ENCODE measurements around the gene CEP57L1. TPM values are rescaled to one million over a fixed set of nuclear protein-coding genes. Genes with fewer than 3 reads are reported as not detected.
"Not testable (repeated sequence)": the region's sequence is repeated elsewhere in the genome, so short reads cannot be mapped to it uniquely, and the experiment has no call there.

Gene CEP57L1
- total and polyA plus RNA-seq, 2 experiments from 2014 or later, result 14.5 to 15.8 TPM

DNA sequence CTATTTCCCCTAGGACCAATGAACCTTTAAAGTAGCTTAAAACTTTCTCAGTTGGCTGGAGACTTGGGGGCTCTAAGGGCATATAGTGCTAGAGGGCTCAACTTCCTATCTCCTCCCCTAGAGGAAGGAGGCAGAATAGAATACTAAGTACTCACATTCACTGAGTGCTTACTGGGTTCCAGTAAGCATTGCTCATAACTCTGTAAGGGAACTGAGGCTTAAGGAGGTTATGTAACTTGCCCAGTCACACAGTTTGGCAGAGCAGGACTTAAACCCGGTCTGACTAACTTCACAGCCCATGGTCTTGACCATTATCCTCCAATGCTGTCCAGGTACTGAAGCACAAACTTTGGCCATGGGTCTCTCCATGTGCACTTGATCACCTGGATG is 13.1 kb upstream of the CEP57L1 start:
- H3K9me3 ChIP-seq (ENCODE audit: low read depth), result no peaks in the 10 kb centered on the region
- no peak overlapping the region for H3K4me3 ChIP-seq
- H3K36me3 ChIP-seq, result no peaks in the 10 kb centered on the region
- TF ChIP-seq, protein P1, sequence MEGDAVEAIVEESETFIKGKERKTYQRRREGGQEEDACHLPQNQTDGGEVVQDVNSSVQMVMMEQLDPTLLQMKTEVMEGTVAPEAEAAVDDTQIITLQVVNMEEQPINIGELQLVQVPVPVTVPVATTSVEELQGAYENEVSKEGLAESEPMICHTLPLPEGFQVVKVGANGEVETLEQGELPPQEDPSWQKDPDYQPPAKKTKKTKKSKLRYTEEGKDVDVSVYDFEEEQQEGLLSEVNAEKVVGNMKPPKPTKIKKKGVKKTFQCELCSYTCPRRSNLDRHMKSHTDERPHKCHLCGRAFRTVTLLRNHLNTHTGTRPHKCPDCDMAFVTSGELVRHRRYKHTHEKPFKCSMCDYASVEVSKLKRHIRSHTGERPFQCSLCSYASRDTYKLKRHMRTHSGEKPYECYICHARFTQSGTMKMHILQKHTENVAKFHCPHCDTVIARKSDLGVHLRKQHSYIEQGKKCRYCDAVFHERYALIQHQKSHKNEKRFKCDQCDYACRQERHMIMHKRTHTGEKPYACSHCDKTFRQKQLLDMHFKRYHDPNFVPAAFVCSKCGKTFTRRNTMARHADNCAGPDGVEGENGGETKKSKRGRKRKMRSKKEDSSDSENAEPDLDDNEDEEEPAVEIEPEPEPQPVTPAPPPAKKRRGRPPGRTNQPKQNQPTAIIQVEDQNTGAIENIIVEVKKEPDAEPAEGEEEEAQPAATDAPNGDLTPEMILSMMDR (IDR thresholded peaks at IDR 0.05; ENCODE audit: low read depth, low read length), result peak; percentile 5
- H3K27ac ChIP-seq, result no peak overlapping the region
- no peaks in the 10 kb centered on the region for H3K27me3 ChIP-seq
- peak in 1 of 2 donors; percentile 39 for DNase-seq (ENCODE audit: low read depth in 1 of 2, low spot score in 1 of 2)
- peaks cover 19% of the 10 kb centered on the region for H3K4me1 ChIP-seq (ENCODE audit: low read depth)

DNA sequence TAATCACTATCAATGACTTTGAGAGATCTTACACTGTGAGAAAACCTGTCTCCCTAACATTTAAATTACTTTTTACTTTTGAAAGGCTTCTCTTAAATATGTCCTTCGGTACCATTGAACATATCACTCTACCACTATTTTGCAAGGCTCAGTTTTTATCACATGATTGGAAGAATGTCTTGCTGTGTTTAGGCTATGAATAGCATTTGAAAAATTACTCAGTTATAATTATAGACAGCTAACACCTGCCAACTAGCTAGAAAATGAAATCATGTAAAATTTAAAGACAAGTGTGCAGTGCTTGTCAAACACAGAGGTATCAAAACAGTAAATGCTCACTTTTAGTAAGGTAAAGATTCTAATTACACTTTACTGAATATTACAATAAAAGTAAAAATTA is 11.7 kb upstream of the CEP57L1 start:
- no peaks in the 10 kb centered on the region for H3K36me3 ChIP-seq
- no peaks in the 10 kb centered on the region for H3K9me3 ChIP-seq (ENCODE audit: low read depth)
- no peak overlapping the region for H3K27ac ChIP-seq
- H3K4me1 ChIP-seq (ENCODE audit: low read depth), result peaks cover 19% of the 10 kb centered on the region
- no peak for DNase-seq (ENCODE audit: low read depth in 1 of 2, low spot score in 1 of 2)
- H3K4me3 ChIP-seq, result no peak overlapping the region
- TF ChIP-seq, protein P1 (IDR thresholded peaks at IDR 0.05; ENCODE audit: low read depth, low read length), result no peak
- no peaks in the 10 kb centered on the region for H3K27me3 ChIP-seq

DNA sequence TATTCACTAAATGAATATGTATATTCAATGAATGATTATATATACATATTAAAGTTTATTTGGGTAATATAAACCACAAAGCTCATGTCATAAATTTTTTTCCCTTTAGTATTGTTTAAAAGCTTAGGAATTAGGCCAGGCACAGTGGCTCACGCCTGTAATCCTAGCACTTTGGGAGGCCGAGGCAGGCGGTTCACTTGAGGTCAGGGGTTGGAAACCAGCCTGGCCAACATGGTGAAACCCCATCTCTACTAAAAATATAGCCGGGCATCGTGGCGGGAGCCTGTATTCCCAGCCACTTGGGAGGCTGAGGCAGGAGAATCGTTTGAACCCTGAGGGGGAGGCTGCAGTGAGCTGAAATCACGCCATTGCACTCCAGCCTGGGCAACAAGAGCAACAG is 11.2 kb upstream of the CEP57L1 start:
- H3K9me3 ChIP-seq (ENCODE audit: low read depth); DNase-seq (ENCODE audit: low read depth in 1 of 2, low spot score in 1 of 2); H3K36me3 ChIP-seq; H3K27me3 ChIP-seq; H3K4me3 ChIP-seq; H3K27ac ChIP-seq: not testable (repeated sequence)
- H3K4me1 ChIP-seq (ENCODE audit: low read depth), result peaks cover 16% of the 10 kb centered on the region

DNA sequence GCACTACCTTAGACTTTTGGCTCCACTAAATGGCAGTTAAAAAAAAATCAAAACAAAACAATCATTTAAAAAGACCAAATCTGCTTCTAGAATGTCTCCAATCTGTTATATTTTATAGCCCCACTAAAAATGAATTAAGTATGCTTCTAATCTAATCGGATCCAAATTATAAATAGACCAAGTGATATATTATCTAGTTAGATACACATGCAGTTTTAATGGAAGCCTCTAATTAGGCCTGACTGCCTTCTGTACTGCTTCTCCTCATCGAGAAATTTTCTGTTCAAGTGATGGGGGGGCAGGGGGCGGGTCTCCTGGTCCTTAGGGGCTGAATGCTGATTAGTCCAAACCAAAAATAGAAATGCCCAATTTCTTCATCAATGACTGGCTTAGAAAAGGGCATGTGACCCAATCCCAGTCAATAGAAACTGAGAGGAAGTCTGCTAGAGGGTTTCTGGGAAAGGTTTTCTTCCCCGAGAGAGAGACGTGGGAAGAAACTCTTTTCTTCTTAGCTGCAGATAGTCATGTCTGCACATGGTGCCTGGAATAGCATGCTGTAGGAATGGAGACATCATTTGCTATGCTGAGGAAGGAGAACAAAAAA is 7.5 kb upstream of the CEP57L1 start:
- Histone ChIP-seq H3K4me3 (no peak overlapping the region), H3K27ac (no peak overlapping the region), H3K9me3 (ENCODE audit: low read depth) (no peaks in the 10 kb centered on the region), H3K36me3 (no peaks in the 10 kb centered on the region), H3K4me1 (ENCODE audit: low read depth) (peaks cover 6% of the 10 kb centered on the region), H3K27me3 (no peaks in the 10 kb centered on the region)
- no peak for DNase-seq (ENCODE audit: low read depth in 1 of 2, low spot score in 1 of 2)
- TF ChIP-seq, protein P1 (IDR thresholded peaks at IDR 0.05; ENCODE audit: low read depth, low read length), result no peak

DNA sequence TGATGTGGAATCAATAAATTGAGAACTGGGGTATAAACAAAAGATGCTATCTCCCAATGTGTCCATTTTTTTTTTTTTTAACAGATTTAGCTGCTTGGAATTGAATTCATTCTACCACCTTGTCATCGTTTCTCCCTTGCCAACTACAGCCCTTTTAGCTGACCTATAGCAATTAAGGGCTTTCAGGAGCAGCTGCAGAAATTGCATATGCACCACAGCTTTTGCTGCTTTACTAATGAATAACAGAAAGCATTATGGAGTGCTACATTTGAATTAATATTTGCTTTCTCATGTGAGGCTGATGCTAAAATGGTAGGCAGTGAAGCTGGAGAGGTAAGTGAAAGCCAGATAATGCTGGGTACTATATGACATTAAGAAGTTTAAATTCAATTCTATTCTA is 6.3 kb upstream of the CEP57L1 start:
- Histone ChIP-seq H3K36me3 (no peaks in the 10 kb centered on the region), H3K27me3 (no peaks in the 10 kb centered on the region), H3K4me3 (no peak overlapping the region), H3K9me3 (ENCODE audit: low read depth) (no peaks in the 10 kb centered on the region), H3K4me1 (ENCODE audit: low read depth) (peaks cover 12% of the 10 kb centered on the region), H3K27ac (no peak overlapping the region)
- TF ChIP-seq, protein P1 (IDR thresholded peaks at IDR 0.05; ENCODE audit: low read depth, low read length), result no peak
- DNase-seq (ENCODE audit: low read depth in 1 of 2, low spot score in 1 of 2), result no peak

DNA sequence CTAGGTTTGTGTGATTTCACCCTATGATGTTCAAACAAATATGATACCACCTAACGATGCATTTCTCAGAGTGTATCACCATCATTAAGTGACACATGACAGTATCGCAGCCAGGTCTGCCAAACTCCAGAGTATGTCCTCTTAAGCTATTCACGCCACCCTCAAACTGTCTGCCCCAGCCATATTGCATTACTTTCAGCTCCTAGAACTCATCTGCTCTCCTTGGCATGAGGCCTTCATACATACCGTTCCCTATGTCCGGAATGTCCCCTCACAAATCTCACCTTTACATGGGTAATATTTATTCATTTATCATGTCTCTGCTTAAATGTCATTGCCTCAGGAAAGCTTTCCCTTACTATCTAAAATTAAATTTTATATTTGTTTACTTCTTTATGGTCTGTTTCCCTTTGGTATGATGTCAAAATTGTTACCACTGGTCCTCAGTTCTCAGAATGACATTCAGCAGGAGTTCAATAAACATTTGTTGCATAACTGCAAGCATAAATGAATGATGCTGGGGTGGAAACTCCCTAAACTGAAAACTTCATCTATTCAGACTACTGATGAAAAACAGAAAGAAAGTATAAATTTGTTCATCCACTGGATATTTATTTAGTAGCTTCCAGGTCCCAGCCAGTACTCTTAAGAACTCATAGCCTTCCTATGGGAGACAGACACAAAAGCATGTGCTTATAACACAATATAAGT is 3.8 kb upstream of the CEP57L1 start:
- Histone ChIP-seq H3K9me3 (ENCODE audit: low read depth) (no peaks in the 10 kb centered on the region), H3K36me3 (no peaks in the 10 kb centered on the region), H3K4me3 (peak overlapping the region; percentile 67), H3K27me3 (no peaks in the 10 kb centered on the region), H3K27ac (no peak overlapping the region), H3K4me1 (ENCODE audit: low read depth) (peaks cover 12% of the 10 kb centered on the region)
- DNase-seq (ENCODE audit: low read depth in 1 of 2, low spot score in 1 of 2), result no peak
- TF ChIP-seq, protein P1 (IDR thresholded peaks at IDR 0.05; ENCODE audit: low read depth, low read length), result no peak
